GM21515 (cell line): ENCODE data around the gene C6orf62.
A peak's percentile ranks its signal among the peaks of the same experiment; 100 is the strongest.
"Not testable (repeated sequence)": the region's sequence is repeated elsewhere in the genome, so short reads cannot be mapped to it uniquely, and the experiment has no call there.

ENCODE experiments used
- ATAC-seq: cut with Tn5 transposase; IDR thresholded peaks from one replicate; pipeline ENCODE4 v1.9.1; 2021; ENCODE audit not compliant: unreplicated experiment

C6orf62 gene

DNA sequence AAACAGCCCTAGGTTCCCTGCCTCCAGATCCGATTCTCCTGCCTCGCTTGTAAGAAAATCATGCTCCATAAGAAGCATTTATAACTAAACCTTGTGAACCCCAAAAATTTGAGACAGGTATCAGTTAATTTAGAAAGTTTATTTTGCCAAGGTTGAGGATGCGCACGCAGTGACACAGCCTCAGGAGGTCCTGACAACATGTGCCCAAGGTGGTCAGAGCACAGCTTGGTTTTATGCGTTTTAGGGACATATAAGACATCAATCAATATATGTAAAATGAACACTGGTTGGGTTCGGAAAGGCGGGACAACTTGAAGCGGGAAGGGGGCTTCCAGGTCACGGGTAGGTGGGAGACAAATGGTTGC lies 50.0 kb downstream of the C6orf62 start:
- ATAC-seq = no peak

DNA sequence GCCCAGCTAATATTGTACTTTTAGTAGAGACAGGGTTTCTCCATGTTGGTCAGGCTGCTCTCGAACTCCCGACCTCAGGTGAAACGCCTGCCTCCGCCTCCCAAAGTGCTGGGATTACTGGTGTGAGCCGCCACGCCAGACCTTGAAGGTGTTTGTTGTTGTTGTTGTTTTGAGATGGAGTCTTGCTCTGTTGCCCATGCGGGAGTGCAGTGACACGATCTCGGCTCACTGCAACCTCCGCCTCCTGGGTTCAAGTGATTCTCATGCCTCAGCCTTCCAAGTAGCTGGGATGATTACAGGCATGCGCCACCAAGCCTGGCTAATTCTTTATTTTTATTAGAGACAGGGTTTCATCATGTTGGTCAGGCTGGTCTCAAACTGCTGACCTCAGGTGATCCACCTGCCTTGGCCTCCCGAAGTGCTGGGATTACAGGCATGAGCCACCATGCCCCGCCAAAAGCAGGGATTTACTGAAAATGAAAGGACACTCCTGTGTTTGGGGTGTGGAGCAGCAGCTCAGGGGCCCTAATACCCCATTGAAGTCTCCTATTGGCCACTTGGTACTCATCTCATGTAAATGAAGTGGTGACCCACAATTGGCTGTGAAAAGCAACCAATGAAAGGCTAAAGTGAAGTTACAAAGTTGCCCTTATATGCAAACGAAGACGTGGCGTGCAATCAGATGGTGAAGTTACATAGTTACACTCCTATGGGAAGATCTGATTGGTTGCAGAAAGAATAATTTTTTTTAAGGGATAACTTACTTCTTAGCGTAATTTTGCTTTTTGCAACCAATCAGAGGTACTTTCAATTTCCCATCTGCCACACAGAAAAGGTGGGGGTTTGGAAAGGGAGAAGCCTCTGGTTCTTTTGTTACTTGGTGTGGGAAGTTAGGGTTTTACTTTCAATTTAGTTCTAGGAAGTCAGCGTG lies 50.6 kb downstream of the C6orf62 start:
- not testable (repeated sequence) for ATAC-seq

DNA sequence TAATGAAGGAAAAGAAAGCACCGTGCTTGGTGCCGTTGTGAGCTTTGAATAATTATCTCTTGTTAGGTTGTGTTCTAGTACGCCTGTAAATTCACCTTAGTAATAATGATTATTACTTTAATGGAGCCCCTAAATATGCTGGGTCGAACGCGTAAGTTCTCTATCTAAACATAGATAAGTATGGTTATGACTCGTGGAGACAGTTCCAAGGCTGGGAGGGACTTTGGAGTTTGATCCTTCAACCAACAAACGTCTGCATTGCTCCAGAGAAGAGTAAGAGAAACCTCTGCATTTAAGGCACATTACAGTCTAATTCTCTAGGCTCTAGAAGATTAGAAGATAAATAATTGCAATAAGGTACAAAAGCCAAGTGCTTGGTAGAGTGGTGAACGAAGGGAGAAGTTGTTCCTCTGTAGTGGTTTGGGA lies 51.6 kb downstream of the C6orf62 start:
- no peak for ATAC-seq

DNA sequence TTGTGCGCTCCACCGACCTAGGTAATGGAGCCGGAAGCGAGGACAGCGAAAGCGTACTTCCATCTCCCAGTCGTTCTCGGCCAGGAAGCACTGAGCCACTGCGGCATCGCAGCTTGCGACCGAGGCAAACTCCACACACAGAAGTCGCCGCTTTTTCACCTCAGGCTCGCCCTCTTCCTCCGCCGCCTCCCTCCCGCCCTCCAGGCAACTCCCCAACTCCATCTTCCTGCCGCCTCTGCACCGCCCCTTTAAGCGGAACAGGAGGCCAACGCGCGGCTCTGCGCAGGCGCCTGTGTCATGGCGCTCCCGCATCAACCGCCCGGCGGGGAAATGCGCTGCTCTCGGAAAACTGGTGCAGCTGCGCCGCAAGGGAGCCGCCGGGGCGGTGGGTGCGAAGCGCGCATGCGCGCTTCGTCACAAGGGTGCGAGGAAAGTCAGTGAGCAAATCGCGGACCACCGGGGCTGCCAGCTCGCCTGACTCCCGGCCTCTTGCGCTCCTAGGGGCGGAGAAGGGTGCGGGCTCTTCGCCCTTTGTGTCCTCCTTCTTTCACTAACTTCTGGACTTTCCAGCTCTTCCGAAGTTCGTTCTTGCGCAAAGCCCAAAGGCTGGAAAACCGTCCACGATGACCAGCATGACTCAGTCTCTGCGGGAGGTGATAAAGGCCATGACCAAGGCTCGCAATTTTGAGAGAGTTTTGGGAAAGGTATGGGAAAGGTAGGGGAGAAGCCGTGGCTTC lies 52.1 kb downstream of the C6orf62 start, which contains the start of the genes ACOT13 and TDP2:
Gene ACOT13, plus strand, starts transcription at position 437 of the 737 bp plus-strand sequence. Its CDS starts 187 bp downstream, at position 624.
Gene TDP2, minus strand, starts transcription at position 259 of the 737 bp plus-strand sequence. Its CDS starts 37 bp downstream, at position 222.
- peak; percentile 96 for ATAC-seq

DNA sequence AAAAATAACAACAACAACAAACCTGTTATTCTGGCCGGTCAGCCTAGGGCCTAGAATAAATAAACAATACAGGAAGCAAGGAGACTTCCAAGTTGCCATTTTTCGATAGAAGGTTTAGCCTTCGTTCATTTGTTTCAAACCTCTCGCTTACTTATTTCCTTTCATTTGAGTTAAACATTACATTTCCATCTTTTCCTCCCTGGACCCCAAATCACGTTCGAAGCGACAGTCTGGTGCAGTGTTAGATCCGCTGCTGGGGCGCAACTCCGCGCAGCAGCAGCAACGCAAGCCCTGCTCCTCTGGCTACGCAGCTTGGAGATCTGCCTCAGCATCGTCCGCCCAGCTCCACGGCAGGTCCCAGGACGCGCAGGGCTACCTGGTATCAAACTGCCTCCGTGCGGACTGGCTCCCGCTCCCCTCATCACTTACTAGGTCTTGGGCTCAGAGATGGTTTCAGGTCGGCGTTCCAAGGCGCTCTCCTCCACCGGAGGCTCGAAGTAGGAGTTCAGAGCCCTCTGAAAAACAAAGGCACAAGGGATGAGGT lies 52.8 kb downstream of the C6orf62 start:
- ATAC-seq = peak; percentile 39

DNA sequence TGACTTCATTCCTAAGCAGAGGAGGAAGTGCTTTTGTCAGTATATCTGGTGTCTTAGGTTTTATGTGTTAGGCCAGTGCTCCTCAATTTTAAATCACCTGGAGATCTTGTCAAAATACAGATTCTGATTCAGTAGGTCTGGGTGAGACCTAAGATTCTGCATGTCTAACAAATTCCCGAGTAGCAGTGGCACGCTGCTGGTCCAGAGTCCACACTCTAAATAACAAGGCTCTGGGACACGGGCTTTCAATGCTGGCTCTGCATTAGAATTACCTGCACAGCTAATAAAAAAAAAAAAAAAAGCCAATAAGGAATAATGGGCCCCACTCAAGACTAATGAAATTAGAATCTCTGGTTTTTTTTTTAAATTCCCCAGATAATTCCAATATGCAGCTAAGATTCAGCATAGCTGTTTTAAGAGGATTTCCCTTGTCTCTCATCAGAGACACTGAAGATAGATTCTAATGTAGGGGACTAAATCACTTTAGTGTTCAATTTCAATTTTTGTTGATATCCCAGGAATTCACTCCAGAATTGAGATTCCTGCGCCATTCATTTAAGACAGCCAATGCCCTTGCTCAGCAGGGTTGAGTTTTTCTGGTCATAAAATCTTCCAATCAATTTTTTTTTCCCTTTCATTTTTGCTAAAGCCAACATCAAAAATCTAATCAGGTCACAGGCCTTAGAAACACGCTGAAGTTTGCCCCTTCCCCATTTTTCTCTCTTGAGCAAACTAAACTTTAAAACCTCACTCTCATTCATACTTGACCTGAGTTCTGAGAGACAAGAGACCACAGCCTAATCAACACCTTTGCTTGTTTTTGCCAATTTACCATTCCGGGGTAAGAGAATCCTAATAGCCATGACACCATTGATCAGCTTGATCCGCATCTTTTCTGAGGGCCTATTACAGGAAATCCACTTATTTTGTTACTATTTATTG lies 54.6 kb downstream of the C6orf62 start:
- ATAC-seq = no peak

DNA sequence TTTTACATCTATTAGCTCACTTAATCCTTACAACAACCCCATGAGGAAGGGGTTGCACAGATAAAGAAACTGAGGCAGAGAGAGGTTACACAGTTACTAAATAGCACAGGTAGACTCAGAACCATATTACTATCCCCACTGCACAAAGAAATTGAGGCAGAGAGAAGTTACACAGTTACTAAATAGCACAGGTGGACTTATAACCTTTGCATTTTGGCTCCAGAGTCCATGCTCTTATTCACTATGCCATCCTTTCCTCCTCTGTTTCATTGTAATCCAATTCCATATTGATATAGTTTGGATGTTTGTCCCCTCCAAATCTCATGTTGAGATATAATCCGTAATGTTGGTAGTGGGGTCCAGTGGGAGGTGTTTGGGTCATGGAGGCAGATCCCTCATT lies 55.8 kb downstream of the C6orf62 start:
- no peak for ATAC-seq

DNA sequence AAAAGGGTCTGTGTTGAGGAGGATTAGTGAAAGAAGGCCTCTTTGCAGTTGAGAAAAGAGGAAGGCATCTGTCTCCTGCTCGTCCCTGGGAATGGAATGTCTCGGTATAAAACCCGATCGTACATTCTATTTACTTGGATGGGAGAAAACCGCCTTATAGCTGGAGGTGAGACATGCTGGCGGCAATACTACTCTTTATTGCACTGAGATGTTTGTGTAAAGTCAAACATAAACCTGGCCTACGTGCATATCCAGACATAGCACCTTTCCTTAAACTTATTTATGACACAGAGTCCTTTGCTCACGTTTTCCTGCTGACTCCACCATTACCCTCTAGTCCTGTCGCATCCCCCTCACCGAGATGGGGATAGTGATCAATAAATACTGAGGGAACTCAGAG lies 56.7 kb downstream of the C6orf62 start:
- ATAC-seq = no peak

DNA sequence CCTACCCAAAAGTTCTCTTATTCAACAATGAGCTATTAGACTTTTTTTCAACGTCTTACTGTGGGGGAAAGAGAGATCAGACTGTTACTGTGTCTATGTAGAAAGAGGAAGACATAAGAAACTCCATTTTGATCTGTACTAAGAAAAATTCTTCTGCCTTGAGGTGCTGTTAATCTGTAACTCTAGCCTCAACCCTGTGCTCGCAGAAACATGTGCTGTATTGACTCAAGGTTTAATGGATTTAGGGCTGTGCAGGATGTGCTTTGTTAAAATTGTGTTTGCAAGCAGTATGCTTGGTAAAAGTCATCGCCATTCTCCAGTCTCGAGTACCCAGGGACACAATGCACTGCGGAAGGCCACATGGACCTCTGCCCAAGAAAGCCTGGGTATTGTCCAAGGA lies 57.2 kb downstream of the C6orf62 start:
- not testable (repeated sequence) for ATAC-seq

DNA sequence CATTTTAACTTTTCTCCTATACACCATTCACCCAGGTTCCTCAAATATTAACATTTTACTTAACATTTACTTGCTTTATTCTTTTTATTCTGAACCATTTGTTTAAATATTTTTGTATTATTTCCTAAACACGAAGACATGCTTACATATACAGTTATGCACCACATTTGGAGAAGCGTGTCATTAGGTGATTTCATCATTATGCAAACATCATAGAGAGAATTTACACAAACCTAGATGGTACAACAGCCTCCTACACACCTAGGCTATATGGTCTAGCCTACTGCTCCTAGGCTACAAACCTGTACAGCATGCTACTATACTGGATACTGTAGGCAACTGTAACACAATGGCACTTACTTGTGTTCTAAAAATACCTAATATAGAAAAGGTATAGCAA lies 58.8 kb downstream of the C6orf62 start:
- no peak for ATAC-seq

DNA sequence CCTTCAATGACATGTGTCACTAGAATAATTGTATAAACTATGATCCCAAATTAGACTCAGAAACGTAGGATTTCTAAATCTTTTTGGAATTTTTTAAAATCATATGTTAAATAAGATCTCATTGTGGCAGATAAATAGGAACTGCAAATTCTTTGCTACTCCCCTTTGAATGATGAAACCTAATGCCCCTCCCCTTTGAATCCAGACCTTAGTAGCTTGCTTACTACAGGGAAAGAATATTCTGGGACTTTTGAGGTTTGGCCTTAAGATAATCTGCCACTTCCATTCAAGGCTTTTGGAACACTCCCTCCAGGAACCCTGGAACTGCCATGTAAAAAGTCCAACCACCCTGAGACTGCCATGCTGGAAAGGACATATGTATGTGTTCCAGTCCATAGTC lies 59.4 kb downstream of the C6orf62 start:
- ATAC-seq = no peak

DNA sequence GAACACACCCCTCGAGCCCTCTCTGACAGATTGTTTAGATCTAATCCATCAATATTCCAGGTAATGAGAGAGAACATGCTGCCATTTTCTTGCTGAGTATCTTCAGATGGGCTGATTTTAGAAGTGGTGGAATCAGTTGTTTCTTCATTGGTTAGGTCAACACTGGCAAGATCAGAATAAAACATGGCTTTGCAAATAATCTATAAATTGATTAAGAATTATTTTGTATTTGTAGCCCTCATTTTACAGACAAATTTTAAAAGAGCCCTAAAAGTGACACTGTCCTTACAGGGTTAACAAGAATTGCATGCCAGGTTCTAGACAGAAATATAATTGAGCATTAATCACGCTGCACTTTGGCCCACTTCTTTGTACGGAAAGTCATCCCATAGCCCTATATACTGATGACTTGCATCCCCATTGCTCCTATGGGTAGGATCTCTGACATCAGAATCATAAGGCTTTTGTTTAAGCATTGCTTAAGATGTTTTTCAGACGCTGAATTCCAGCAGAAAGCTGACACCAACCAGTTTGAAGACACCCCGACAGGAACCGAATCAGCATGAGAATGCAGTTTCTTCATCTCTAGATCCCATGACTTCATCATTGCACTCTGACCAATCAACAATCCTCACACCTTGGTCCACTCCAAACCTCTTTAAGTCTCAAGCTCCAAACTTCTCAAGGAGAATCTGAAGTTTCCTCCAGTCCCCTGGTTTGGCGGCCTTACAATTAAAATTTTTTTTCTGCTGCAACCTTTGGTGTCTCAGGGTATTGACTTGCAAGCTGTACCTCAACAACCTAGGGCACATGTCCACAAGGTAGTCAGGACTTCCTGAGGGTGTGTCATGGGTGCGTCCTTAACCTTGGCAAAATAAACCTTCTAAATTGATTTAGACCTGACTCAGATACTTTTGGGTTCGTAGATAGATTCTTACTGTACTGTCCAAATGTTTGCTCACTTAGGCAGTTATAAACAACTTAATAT lies 60.1 kb downstream of the C6orf62 start:
- ATAC-seq = no peak

DNA sequence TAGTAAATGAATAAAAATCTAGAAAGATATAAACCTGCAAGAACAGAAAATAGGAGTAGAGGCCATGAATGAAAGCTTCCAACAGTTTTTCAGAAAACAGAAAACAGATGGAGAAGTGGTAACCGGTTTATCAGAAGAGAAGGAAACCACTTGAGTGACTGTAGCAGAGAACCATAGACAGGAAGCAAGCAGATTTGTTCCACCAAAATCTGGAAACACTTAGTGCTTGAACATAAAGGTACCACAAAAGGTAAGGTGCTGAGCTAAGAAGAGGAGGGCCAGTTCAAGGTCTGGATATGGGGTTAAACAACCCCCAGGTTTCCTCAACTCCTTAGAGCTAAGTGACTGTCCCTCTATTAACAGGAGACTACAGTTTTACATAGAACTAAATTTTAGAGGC lies 63.7 kb downstream of the C6orf62 start:
- no peak for ATAC-seq
